Activated naive CD4-positive, alpha-beta T cell treated with Interleukin-2 at 50 U/mL for 16 hours (primary cell): Measurements from ENCODE around the gene KCNK13.
"Not testable (repeated sequence)": the region's sequence is repeated elsewhere in the genome, so short reads cannot be mapped to it uniquely, and the experiment has no call there.

Source experiments
- DNase-seq: peaks from one replicate; pipeline ENCODE4 v3.0.0-alpha.2; 2020

The KCNK13 gene

GRCh38 chr14:90062127-90062794 lies 467 bp downstream of the KCNK13 start:
- DNase-seq = no peak

GRCh38 chr14:90062822-90063539 lies 1.2 kb downstream of the KCNK13 start:
- no peak for DNase-seq

GRCh38 chr14:90072350-90072749 lies 10.6 kb downstream of the KCNK13 start:
- DNase-seq = no peak

- no peak for DNase-seq
Measured at GRCh38 chr14:90079576-90079975, 17.8 kb downstream of the KCNK13 start.

- DNase-seq = no peak
Measured at GRCh38 chr14:90087433-90087832, 25.6 kb downstream of the KCNK13 start.

- DNase-seq = no peak
Measured at GRCh38 chr14:90088176-90088575, 26.4 kb downstream of the KCNK13 start.

- not testable (repeated sequence) for DNase-seq
Measured at GRCh38 chr14:90089486-90089885, 27.7 kb downstream of the KCNK13 start.

GRCh38 chr14:90091393-90091792 lies 29.6 kb downstream of the KCNK13 start:
- no peak for DNase-seq

- no peak for DNase-seq
Measured at GRCh38 chr14:90093942-90094595, 32.3 kb downstream of the KCNK13 start.

- no peak for DNase-seq
Measured at GRCh38 chr14:90095096-90095495, 33.3 kb downstream of the KCNK13 start.

GRCh38 chr14:90096566-90096965 lies 34.8 kb downstream of the KCNK13 start:
- DNase-seq = no peak

- no peak for DNase-seq
Measured at GRCh38 chr14:90103808-90104207, 42.0 kb downstream of the KCNK13 start.

GRCh38 chr14:90105756-90106155 lies 44.0 kb downstream of the KCNK13 start:
- DNase-seq = no peak

- DNase-seq = no peak
Measured at GRCh38 chr14:90107789-90108188, 46.0 kb downstream of the KCNK13 start.

GRCh38 chr14:90109858-90110257 lies 48.1 kb downstream of the KCNK13 start:
- no peak for DNase-seq

GRCh38 chr14:90111895-90112534 lies 50.2 kb downstream of the KCNK13 start:
- DNase-seq = no peak

GRCh38 chr14:90114554-90114953 lies 52.8 kb downstream of the KCNK13 start:
- no peak for DNase-seq

GRCh38 chr14:90115780-90116179 lies 54.0 kb downstream of the KCNK13 start:
- no peak for DNase-seq

GRCh38 chr14:90116444-90116843 lies 54.6 kb downstream of the KCNK13 start:
- no peak for DNase-seq

GRCh38 chr14:90118027-90118426 lies 56.2 kb downstream of the KCNK13 start:
- no peak for DNase-seq

- DNase-seq = no peak
Measured at GRCh38 chr14:90126260-90126659, 64.5 kb downstream of the KCNK13 start.

GRCh38 chr14:90132821-90133570 lies 71.2 kb downstream of the KCNK13 start:
- no peak for DNase-seq

- DNase-seq = no peak
Measured at GRCh38 chr14:90136904-90137303, 75.1 kb downstream of the KCNK13 start.
